NT2/D1 (cell line): ENCODE results near the gene ERBB4.

Source experiments
- DNase-seq: peaks from one replicate; pipeline ENCODE4 v3.0.0-alpha.2; 2011; ENCODE audit warnings: low read depth, low spot score
- H3K27me3 ChIP-seq: 2 replicates; pipeline ENCODE4 v1.6.0; 2011; ENCODE audit warnings: mild to moderate bottlenecking; ENCODE audit not compliant: insufficient read length, insufficient read depth
- H3K36me3 ChIP-seq: 2 replicates; pipeline ENCODE4 v1.6.1; 2011; ENCODE audit warnings: mild to moderate bottlenecking, low read length, mixed read lengths; ENCODE audit not compliant: insufficient read depth, insufficient read length
- H3K4me1 ChIP-seq: 2 replicates; pipeline ENCODE4 v1.5.1; 2011; ENCODE audit not compliant: insufficient read depth, insufficient read length
- H3K4me3 ChIP-seq: 2 replicates; pipeline ENCODE4 v1.5.1; 2011; ENCODE audit warnings: low read depth; ENCODE audit not compliant: insufficient read length
- H3K9ac ChIP-seq: 2 replicates; pipeline ENCODE4 v1.6.0; 2011; ENCODE audit warnings: low read depth; ENCODE audit not compliant: insufficient read length
- H3K9me3 ChIP-seq: 2 replicates; pipeline ENCODE4 v1.5.1; 2011; ENCODE audit warnings: mild to moderate bottlenecking, low read length; ENCODE audit not compliant: insufficient read depth
- SUZ12 ChIP-seq: IDR thresholded peaks from 2 replicates; pipeline ENCODE4 v1.6.1; 2011; ENCODE audit not compliant: insufficient read length, insufficient read depth; ENCODE audit errors: extremely low read depth
- YY1 ChIP-seq: IDR thresholded peaks from 2 replicates; pipeline ENCODE4 v1.6.1; 2011; ENCODE audit not compliant: insufficient read length, insufficient read depth
- ZNF274 ChIP-seq: IDR thresholded peaks from 2 replicates; pipeline ENCODE4 v1.6.1; 2011; ENCODE audit warnings: mild to moderate bottlenecking, low read depth, low read length

ERBB4 gene

DNA sequence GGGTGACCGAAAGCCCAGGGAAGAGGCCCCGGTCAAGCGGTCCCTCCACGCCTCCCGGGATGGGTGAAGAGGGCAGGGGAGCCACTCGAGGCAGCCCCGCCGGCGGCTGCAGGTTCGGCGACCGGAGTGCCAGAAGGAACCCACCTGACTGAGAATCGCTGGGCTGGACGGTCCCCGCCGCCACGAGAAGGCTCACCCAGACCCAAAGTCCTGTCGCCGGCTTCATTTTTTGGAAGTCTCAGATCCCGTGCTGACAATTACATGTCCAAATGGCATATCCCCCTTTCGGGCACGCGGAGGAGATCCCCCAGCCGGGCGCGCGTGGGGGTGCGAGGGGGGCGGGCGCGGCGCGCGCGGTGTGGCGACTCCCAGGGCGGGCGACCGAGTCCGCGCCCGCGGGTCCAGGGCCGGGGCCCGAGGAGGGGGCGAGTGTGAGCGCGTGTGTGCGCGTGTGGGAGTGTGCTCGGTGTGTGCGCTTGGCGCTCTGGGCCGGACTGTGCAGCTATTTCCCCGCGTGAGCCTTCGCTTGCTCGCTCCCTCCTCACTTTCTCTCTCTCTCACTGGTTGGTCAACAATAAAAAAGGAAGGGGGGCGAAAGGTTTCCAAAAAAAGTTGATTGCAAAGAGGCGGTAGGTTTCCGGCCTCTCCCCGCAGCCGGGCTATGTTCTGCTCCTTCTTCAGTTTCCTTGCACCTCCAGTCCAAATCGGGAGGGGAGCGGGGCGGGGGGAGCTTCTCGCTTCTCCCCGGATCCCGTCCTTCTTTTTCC lies at the start of gene ERBB4:
Gene ERBB4, minus strand, starts transcription at position 498 of the 767 bp plus-strand sequence. Its CDS starts 272 bp downstream, at position 226.
- TF ChIP-seq ZNF274 (no peak), SUZ12 (peak; percentile 33)
- Histone ChIP-seq H3K36me3 (no peaks in the 10 kb centered on the region), H3K4me1 (no peaks in the 10 kb centered on the region), H3K9me3 (no peaks in the 10 kb centered on the region), H3K4me3 (peak within 1 kb of the TSS; percentile 72), H3K27me3 (peaks cover 66% of the 10 kb centered on the region), H3K9ac (peak within 1 kb of the TSS; percentile 85)
- DNase-seq = no peak

DNA sequence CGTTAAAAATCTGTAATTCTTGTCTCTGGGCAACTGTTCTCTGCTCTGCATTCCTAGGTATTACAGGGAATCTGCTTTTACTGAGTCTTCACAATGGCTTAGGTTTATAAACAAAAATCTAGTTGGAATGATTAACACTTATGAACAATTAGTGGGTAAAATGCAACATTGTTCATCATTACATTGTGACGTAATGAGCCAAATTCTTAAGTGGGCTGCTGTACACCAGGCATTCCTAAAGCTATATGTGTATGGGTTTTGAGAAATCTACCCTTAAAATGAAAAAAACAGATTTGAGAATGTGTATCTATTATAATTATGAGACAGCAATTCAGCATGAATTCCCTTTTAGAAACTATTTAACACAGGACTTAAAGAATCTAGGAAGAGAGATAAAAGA lies 41.5 kb upstream of the ERBB4 start:
- no peaks in the 10 kb centered on the region for H3K36me3 ChIP-seq
- DNase-seq = no peak
- H3K9ac ChIP-seq = no peak overlapping the region
- no peaks in the 10 kb centered on the region for H3K4me1 ChIP-seq
- TF ChIP-seq ZNF274 = no peak
- TF ChIP-seq SUZ12 = no peak
- TF ChIP-seq YY1 = no peak
- no peaks in the 10 kb centered on the region for H3K9me3 ChIP-seq
- H3K27me3 ChIP-seq = no peaks in the 10 kb centered on the region
- H3K4me3 ChIP-seq = no peak overlapping the region

DNA sequence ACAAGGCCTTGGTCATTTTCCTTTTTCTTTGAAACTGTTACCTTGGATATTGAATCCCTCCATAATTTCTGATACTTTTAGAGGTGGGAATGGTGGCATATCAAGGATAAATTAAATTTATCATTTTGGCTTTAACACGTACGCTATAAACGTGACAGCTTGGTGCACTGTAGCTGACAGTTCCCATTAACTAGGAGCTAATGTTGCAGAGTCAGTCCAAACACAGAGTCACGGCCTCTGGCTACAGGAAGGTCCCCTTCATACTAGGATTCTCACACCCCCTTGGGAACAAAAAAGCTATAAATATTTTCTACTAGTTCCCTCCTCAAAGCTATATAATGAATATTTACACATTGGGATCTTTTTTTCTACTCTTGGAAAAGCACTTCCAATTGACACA lies 17.7 kb upstream of the ERBB4 start:
- no peak for TF ChIP-seq ZNF274
- TF ChIP-seq SUZ12 = no peak
- no peak for TF ChIP-seq YY1
- no peaks in the 10 kb centered on the region for H3K9me3 ChIP-seq
- no peaks in the 10 kb centered on the region for H3K27me3 ChIP-seq
- H3K9ac ChIP-seq = no peak overlapping the region
- no peak overlapping the region for H3K4me3 ChIP-seq
- H3K4me1 ChIP-seq = no peaks in the 10 kb centered on the region
- no peaks in the 10 kb centered on the region for H3K36me3 ChIP-seq
- no peak for DNase-seq

DNA sequence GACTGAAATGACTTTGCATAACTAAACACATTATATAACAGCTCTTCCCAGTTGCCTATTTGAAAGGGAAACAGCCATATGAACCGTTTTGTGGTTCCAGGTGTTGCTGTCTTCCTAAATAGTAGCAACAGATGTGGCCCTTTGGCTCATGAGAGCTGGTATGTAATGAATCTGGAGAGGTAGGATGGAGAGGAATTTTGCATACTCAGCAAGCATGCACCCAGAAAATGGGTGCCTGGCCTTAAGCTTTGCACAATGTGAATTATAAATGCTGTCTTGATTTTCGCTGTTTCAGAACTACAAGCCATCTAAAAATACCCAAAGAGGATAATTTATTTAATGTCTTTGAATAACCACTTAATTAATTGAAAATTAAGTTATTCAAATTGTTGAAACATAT lies 15.6 kb upstream of the ERBB4 start:
- Histone ChIP-seq H3K9me3 (no peaks in the 10 kb centered on the region), H3K27me3 (no peaks in the 10 kb centered on the region), H3K4me3 (no peak overlapping the region), H3K36me3 (no peaks in the 10 kb centered on the region), H3K4me1 (no peaks in the 10 kb centered on the region), H3K9ac (no peak overlapping the region)
- no peak for TF ChIP-seq ZNF274
- no peak for TF ChIP-seq SUZ12
- no peak for TF ChIP-seq YY1
- no peak for DNase-seq

DNA sequence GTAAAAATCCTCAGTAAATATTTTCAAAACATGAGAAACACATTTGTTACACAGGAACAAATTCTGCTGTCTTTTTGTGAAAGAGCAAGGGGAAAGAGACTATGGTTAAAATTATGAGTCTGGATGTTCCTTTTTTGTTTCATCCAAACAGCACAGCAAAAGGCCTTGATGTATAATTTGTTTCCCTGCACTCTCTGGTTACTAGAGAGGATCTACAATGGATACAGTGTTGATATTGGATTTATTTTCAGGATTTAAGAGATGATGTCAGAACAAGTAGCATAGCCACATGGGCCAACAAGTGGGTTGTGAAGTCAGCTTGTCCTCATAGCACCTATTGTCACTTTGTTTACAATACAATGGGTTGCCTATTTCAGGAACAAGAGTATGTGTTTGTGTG lies 11.3 kb upstream of the ERBB4 start:
- TF ChIP-seq SUZ12 (no peak), YY1 (no peak), ZNF274 (no peak)
- H3K27me3 ChIP-seq = no peaks in the 10 kb centered on the region
- H3K9me3 ChIP-seq = no peaks in the 10 kb centered on the region
- no peaks in the 10 kb centered on the region for H3K36me3 ChIP-seq
- H3K9ac ChIP-seq = no peak overlapping the region
- no peak overlapping the region for H3K4me3 ChIP-seq
- H3K4me1 ChIP-seq = no peaks in the 10 kb centered on the region
- no peak for DNase-seq

DNA sequence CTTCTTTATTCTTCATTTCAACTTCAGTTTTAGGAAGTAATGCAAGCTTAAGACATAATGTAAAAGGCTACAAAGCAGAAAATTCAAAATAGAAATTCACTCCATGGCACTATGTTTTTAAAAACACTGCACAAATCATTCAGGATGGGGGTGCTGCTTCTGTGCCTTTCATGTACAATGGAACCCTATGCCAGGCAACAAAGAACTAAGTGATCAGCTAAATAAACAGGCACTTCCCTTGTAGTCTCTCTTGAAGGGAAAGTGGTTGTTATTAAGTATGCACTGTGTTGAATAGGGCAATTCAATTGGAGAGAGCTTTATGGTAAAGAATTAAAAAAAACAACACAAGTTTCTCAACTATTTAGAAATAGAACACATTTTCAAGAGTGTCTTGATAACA lies 10.9 kb upstream of the ERBB4 start:
- Histone ChIP-seq H3K4me3 (no peak overlapping the region), H3K9me3 (no peaks in the 10 kb centered on the region), H3K9ac (no peak overlapping the region), H3K27me3 (no peaks in the 10 kb centered on the region), H3K36me3 (no peaks in the 10 kb centered on the region), H3K4me1 (no peaks in the 10 kb centered on the region)
- DNase-seq = no peak
- no peak for TF ChIP-seq ZNF274

DNA sequence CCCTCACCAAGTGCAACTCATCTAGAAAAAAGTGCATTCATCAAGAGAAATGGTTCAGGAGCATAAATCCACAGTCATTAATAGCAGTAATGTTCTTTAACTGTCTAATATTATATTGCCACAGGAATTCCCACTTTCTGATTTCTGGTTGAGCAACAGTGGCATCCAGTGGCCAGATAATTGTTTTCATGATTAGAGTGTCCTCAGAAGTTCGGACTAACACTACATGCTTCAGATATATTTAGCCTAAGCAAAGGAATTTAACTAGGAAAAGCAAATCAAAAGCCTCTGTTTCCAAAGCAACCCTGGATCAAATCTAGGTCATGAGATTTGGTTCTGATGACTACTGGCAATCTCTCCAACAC lies 9.8 kb upstream of the ERBB4 start:
- Histone ChIP-seq H3K4me3 (no peak overlapping the region), H3K9ac (no peak overlapping the region), H3K4me1 (no peaks in the 10 kb centered on the region), H3K9me3 (no peaks in the 10 kb centered on the region), H3K27me3 (no peaks in the 10 kb centered on the region), H3K36me3 (no peaks in the 10 kb centered on the region)
- no peak for TF ChIP-seq YY1
- no peak for TF ChIP-seq ZNF274
- TF ChIP-seq SUZ12 = no peak
- no peak for DNase-seq
